Left lung (tissue), 10 donors: ENCODE data around the gene DENND6B. TPM values are rescaled to one million over a fixed set of nuclear protein-coding genes. Genes with fewer than 3 reads are reported as not detected.

Experiments
- ATAC-seq: fragments of 200-7000 bp; cut with Tn5 transposase; one replicate; pipeline ENCODE4 v1.9.1; 2020; ENCODE audit warnings: moderate library complexity
- DNase-seq, 4 donors: peaks; one replicate each; pipeline ENCODE4 v3.0.0-alpha.2; 2013 to 2020
- H3K27ac ChIP-seq, 2 donors: fragments of 200-600 bp; sonication (generic) in 1 of 2; one replicate each; pipeline versions ENCODE4 v1.5.0 to v1.8.0; 2020 to 2021
- H3K27me3 ChIP-seq, 2 donors: fragments of 200-600 bp; sonication (generic) in 1 of 2; one replicate each; pipeline versions ENCODE4 v1.5.0 to v1.8.0; 2020 to 2021
- H3K36me3 ChIP-seq, 2 donors: fragments of 200-600 bp; sonication (generic) in 1 of 2; one replicate each; pipeline versions ENCODE4 v1.5.0 to v1.8.0; 2020 to 2021
- H3K4me1 ChIP-seq, 2 donors: fragments of 200-600 bp; one replicate each; pipeline ENCODE4 v1.8.0; 2021
- H3K4me3 ChIP-seq, 2 donors: fragments of 200-600 bp; sonication (generic) in 1 of 2; one replicate each; pipeline versions ENCODE4 v1.5.0 to v1.8.0; 2020 to 2021; ENCODE audit warnings: mild to moderate bottlenecking in 1 of 2
- H3K9me3 ChIP-seq, 2 donors: fragments of 200-600 bp; sonication (generic) in 1 of 2; one replicate each; pipeline versions ENCODE4 v1.5.0 to v1.8.0; 2020 to 2021
- CTCF ChIP-seq, 2 donors: fragments of 200-600 bp; sonication (generic) in 1 of 2; IDR thresholded peaks; one replicate each; pipeline versions ENCODE4 v1.5.0 to v1.8.0; 2021; ENCODE audit warnings: antibody characterized with exemption in 2 of 2
- intact Hi-C, 2 donors: fragments of 100-400 bp; cut with DNase I; formaldehyde crosslinking; loops; one replicate each; pipeline versions ENCODE4 v1.11.2 to v1.14.2; 2022
- polyA plus RNA-seq, 6 donors: library from polyadenylated mRNA; unstranded; fragments of 120-200 nt; gene quantifications; one replicate each; pipeline ENCODE4 v1.2.1, GENCODE V29; 2013; ENCODE audit not compliant: insufficient read length in 6 of 6
- total RNA-seq, 2 donors: library from RNA; stranded (reverse); fragmentation: NEBNext Ultra II Directional; extraction: Animal tissue kit (Norgen Biotek cat#: 25700); gene quantifications; one replicate each; pipeline ENCODE4 v1.2.1, GENCODE V29; 2021
- donor health status: DM: no; HTN: yes; CAD: no.
- donor health status: DM: no; HTN: no; CAD: no.

The DENND6B gene
- total and polyA plus RNA-seq, 8 donors = 7.3 to 18.8 (median 12.1) TPM

DNA sequence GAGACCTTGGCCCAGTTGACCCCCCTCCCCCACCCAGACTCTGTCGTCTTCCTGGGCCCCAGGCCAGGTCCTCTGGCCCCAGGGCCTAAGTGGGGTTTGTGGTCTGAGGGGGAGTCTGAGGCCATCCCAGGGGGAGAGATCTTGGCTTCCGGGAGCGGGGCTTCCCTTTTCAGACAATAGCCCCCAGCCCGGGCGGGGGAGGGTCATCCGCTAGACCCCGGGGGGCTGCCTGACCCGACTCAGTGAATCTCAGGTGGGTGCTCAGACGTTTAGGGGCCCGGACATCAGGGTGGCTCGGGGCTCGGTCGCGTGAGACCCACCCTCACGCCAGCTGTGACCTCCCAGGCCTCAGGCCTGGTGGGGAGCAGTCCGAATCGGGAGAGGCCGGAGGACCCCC is 57.2 kb downstream of the DENND6B start:
- Histone ChIP-seq H3K27ac (peak overlapping the region; percentile 19 to 61), H3K4me3 (peak overlapping the region; percentile 33 to 48), H3K9me3 (no peaks in the 10 kb centered on the region), H3K4me1 (peaks cover 23 to 51% of the 10 kb centered on the region in 2 donors), H3K27me3 (peaks cover 0 to 70% of the 10 kb centered on the region in 2 donors), H3K36me3 (peaks cover 0 to 7% of the 10 kb centered on the region in 2 donors)
- TF ChIP-seq CTCF (IDR thresholded peaks at IDR 0.05) = no peak
- DNase-seq (no peak), ATAC-seq (no peak)
- intact Hi-C loops = no loop called here

DNA sequence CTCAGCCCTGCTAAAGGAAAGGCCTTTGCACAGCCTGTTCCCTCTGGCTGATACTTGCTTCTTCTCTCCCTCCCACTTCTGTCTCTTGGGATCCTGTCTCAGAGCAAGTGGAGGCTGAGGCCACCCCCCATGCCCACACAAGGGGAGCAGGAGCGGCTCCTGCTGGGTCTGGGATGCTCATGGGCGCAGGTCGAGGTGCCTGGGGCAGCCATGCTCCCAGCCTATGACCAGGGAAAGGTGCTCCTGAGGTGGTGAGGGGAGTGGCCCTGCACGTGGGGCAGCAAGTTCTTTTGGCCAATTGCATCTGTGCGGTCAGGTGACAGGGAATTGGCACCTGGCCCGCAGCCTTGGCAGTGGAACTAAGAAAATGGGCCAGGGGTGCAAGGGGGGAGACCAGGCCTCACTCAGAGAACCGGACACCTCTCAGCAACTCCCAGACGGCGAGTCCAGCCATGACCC is 58.1 kb downstream of the DENND6B start:
- H3K4me3 ChIP-seq = no peak overlapping the region
- peak in 1 of 4 donors; percentile 73 for DNase-seq
- TF ChIP-seq CTCF (IDR thresholded peaks at IDR 0.05) = no peak
- H3K27me3 ChIP-seq = peaks cover 0 to 70% of the 10 kb centered on the region in 2 donors
- H3K36me3 ChIP-seq = peaks cover 0 to 4% of the 10 kb centered on the region in 2 donors
- H3K9me3 ChIP-seq = no peaks in the 10 kb centered on the region
- H3K4me1 ChIP-seq = peaks cover 23 to 51% of the 10 kb centered on the region in 2 donors
- no peak overlapping the region for H3K27ac ChIP-seq
- intact Hi-C loops = no loop called here
- no peak for ATAC-seq

DNA sequence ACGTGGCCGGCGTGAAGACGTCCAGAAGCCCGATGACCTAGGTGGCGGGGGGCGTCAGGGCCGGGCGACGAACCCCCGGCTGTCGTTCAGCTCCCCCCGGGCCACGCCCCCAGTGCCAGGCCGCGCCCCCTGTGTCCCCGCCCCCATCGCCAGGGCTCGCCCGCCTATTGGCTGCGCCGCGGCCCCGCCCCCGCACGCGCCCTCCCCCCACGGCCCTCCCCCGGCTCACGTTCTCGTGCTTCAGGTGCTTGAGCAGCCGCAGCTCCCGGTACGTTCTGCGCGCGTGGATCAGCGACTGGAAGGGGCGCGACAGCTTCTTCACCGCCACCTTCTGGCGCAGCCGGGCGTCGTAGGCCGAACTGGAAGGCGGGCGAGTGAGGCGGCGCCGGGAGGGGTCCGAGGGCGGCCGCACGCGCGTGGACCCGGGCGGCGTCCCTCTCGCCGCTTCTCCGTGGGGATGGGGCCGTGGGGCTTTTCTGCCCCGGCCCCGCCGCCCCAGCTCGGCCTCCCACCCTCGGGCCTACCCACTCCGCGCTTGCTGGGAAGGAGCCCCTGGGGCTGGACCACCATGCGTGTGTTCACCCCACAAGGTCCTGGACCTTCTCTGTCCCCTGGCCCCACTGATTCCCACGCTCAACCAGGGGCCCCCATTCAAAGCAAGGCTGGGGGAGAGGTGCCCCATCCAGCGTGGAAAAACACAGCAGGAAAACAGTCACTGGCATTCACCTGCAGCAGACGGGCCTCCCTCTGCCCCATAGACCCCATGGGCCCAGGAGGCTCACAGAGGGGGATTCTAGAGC is 59.0 kb downstream of the DENND6B start:
- no peak for TF ChIP-seq CTCF (IDR thresholded peaks at IDR 0.05)
- H3K36me3 ChIP-seq = peaks cover 0 to 4% of the 10 kb centered on the region in 2 donors
- ATAC-seq (peak; percentile 64), DNase-seq (peak in 1 of 4 donors; percentile 60)
- no peak overlapping the region for H3K27ac ChIP-seq
- peaks cover 23 to 51% of the 10 kb centered on the region in 2 donors for H3K4me1 ChIP-seq
- no peak overlapping the region for H3K4me3 ChIP-seq
- peaks cover 0 to 76% of the 10 kb centered on the region in 2 donors for H3K27me3 ChIP-seq
- intact Hi-C loops = no loop called here
- H3K9me3 ChIP-seq = no peaks in the 10 kb centered on the region

DNA sequence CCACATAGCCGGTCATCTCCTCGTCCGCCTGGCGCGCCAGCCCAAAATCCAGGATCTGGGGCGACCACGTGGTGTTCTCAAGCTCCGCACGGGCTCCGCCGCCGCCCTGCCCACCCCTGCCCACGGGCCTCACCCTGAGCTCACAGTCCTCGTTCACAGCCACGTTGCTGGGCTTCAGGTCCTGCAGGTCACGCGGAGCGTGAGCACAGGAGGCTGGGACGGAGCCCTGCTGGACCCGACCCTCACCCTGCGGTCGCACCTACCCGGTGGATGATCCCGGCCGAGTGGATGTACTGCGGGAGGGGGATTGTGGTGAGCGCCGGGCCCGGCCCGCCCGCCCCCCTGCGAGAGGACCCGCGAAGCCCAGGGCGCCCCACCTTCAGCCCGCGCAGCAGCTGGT is 59.8 kb downstream of the DENND6B start:
- Histone ChIP-seq H3K36me3 (peaks cover 0 to 4% of the 10 kb centered on the region in 2 donors), H3K27ac (no peak overlapping the region), H3K4me3 (no peak overlapping the region), H3K9me3 (no peaks in the 10 kb centered on the region), H3K4me1 (peaks cover 21 to 55% of the 10 kb centered on the region in 2 donors), H3K27me3 (peaks cover 0 to 76% of the 10 kb centered on the region in 2 donors)
- DNase-seq (no peak), ATAC-seq (no peak)
- intact Hi-C loops = no loop called here
- no peak for TF ChIP-seq CTCF (IDR thresholded peaks at IDR 0.05)

GRCh38 chr22:50264946-50265669 is 61.7 kb downstream of the DENND6B start:
- peaks cover 0 to 4% of the 10 kb centered on the region in 2 donors for H3K36me3 ChIP-seq
- TF ChIP-seq CTCF (IDR thresholded peaks at IDR 0.05) = no peak
- DNase-seq (no peak), ATAC-seq (no peak)
- no peaks in the 10 kb centered on the region for H3K9me3 ChIP-seq
- intact Hi-C loops = no loop called here
- H3K4me3 ChIP-seq = no peak overlapping the region
- peaks cover 5 to 57% of the 10 kb centered on the region in 2 donors for H3K4me1 ChIP-seq
- H3K27me3 ChIP-seq = peaks cover 0 to 78% of the 10 kb centered on the region in 2 donors
- H3K27ac ChIP-seq = no peak overlapping the region
